SH-SY5Y (cell line): ENCODE measurements around the gene UBE2D2.

Experiments used
- GATA2 ChIP-seq: IDR thresholded peaks from 2 replicates; pipeline ENCODE4 v1.6.1; 2011; ENCODE audit warnings: mild to moderate bottlenecking, low read depth, low read length
- GATA3 ChIP-seq: IDR thresholded peaks from 2 replicates; pipeline ENCODE4 v1.6.1; 2011; ENCODE audit warnings: low read depth, mild to moderate bottlenecking, low read length, moderate library complexity

The UBE2D2 gene

DNA sequence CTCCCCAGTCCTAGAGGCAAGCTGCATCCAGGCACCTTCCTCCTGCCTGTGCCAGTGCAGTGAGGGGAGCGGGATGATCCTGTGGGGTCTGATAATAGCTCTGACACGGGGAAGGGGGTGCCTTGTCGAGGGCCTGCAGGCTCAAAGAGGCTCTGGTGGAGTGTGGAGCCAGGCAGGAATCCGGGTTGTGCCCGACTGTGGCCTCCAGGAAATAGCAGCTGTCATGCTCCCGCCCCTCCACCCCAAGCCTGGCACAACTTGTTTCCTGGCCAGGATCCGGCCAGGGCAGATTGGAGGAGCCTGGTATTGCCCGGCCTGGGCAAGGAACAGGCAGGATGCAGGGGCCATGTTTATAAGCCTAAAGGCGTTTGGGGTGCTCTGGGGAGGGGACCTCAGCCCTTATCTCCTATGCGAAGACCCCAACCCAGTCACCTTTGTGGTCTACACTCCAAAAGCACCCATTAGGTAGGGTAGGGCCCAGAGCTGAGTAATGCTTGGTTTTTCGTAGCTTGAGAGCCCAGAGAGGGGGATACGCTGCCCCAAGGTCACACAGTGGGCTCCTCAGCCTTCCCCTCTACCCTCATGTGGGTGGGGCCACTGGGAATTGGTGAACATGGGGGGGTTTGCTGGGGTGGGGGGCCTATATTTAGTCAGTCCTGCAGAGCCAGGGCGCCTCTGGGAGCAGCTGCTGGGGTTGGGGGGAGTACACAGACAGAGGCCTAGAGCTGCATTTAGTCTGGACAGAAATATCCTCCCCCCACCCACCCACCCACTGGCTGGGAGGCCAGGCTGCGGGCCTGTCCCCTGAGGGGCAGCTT lies 99.2 kb downstream of the UBE2D2 start:
- TF ChIP-seq GATA3 (no peak), GATA2 (no peak; the same call in none of the 2 replicates)

DNA sequence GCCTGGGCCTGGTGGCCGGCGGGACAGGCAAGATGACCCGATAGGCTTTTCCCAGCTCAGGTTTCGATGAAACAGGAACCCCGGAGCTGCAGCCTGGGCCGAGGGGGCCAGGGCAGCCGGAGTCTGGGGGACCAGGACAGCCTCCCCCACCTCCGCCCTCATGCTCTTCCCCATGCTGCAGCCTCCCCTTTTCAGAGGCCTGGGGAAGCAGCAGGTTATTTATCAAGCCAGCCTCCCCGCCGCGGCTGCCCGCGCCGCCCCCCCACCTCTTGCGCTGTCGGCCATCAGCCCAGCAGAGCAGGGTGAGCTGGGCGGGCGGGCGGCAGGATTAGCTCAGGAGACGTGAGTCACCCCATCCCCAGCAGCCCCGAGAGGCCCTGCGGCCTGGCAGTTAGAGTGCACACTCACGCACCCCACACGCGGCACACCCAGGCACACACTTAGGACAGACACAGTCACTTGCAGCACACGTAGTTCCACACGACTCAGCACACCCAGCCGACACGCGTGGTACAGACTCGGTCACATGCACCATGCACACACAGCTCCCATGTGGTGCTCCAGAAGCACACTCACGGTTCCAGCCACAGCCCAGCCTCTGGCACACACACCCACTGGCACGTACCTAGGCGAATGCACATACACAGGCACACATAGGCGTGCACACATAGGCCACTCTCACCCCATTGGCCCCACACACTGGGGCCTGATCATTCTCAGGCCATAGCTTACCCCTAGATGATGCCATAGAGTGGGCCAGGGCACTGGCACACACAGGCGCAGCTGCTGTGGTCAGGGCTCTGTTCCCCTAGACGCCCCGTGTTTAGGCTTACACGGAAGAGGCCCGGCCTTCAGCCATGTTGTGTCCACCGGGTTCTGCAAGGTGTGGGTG lies 100.0 kb downstream of the UBE2D2 start:
- TF ChIP-seq GATA3 (no peak), GATA2 (peak; percentile 84)

DNA sequence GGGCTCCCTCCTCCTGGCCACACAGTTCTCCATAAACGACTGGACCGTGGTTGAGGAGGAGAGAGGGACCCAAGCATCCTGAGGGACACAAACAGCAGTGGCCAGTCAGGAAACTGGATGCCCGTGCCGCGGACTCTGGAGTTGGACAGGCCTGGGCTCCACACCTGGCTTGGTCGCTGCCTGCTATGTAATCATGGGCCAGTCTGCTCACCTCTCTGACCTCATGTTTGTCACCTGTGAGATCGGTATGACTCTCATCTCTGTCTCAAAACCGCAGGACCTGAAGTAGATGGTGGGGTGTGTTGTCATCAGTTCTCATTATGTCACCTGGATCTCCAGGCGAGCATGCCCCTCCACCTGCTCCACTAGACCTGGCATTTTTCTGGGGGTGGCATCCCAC lies 101.5 kb downstream of the UBE2D2 start:
- no peak for TF ChIP-seq GATA2
- no peak for TF ChIP-seq GATA3

DNA sequence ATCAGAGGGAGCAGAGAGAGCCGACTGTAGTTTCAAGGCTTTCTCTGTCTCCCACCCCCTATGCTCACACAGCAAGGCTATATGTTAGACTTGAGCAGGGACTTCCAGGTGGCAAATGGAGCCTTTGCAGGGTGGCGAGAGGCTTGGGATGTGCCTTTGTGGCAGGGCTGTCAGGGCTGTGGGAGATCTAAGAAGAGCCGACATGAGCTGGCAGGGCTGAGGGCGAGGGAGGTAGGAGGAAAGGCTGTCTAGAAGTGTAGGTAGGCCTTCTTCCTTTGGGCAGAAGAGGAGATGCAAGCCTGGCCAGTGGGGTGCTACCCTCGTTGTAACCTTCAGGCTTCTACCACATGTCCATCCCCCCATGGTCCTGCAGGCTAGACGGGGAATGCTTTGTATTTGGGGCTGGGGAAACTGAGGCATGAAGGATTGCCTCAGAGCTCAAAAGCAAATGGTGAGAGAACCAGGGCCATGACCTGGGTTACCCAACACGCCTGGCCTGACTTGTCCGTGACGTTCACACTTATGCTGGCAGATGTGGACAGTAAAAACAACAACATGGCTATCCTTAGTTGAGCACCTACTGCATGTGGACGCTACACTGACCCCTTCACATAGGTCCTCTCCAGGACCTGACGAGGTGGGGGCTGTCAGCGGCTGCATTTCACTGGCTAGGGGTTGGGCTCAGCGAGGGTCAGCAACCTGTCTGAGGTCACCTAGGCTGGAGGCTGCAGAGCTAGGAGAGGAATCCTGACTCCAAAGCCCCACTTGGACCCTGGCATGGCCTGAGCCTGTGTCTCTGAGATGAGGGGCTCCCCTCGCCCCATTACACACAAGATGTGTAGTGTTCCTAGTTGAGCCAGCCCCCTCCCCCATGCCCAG lies 102.3 kb downstream of the UBE2D2 start:
- TF ChIP-seq GATA3, result no peak
- TF ChIP-seq GATA2, result no peak

DNA sequence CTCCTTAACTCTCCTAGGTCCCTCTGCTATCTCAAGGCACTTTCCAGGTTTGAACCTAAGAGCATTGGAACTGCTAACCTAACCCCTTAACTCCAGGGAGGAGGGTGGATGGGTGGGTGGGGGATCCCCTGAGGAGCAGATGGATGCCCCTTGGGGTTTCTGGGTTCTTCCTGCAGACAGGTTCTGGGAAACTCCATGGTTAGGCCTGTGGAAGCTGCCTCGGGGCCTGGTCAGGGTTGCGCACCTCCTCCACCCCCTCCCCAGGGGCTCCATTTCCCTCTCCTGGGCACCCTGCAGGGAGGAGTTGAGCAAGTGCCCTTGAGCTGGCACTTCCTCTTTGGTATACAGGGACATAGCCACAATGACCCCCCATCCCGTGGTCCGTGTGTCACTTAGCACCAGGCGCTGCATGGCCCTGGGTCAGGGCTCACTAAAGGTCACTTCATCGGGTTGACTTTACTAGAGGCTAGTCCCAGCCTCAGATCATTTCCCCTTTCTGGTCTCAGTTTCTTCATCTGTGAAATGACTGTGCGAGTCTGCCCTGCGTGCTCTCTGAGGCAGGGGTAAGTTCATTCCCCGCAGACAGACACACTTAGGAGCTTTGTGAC lies 103.1 kb downstream of the UBE2D2 start:
- TF ChIP-seq GATA3, result no peak
- TF ChIP-seq GATA2, result no peak

DNA sequence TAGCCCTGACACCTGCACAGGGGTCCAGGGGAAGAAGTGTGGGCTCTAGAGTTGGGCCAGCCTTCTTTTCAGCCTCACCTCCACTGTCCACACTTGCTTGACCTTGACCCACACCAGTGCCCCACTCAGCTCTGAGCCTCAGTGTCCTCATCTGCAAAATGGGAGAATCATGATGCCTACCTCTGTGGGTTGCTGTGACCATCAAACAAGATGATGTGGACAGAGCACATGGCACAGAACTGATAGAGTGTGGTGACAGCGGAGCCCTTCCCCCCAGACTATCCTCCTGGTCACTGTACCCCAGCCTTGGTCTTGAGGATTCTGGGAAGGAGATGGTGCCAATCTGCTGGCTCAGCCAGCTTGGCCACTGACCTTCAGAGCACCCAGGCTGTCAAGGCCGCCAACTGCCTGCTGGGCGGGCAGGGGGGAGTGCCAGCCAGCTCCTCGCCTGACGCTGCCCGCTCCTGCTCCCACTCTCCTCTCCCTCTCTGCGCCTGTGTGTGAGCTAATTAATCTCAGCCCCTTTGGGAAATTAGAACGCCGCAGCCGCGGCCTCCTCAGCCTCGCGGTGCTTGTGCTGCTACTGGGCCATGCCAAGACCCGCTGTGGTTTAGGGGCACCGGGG lies 103.7 kb downstream of the UBE2D2 start:
- TF ChIP-seq GATA3 (no peak), GATA2 (0 out of 2 replicates have a peak, but pooled peaks have one; percentile 10)

DNA sequence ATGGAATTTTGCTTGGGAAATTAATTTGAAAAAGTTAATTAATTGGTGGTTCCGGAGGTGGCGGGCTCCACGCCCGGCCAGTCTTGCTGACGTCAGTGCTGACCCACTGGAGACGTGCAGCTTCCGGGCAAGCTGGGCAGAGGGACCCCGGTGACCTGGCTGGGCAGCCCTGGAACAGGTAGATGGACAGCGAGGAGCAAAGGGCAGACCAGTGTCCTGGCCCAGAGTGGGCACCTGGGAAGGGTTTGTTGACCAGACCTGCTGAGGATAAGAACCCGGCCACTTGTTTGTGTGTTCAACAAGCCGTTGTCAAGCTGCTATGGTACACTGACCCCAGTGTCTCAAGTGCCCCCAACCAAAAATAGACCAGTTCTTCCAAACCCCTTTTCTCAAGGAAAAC lies 104.5 kb downstream of the UBE2D2 start:
- TF ChIP-seq GATA2 (no peak), GATA3 (no peak)

DNA sequence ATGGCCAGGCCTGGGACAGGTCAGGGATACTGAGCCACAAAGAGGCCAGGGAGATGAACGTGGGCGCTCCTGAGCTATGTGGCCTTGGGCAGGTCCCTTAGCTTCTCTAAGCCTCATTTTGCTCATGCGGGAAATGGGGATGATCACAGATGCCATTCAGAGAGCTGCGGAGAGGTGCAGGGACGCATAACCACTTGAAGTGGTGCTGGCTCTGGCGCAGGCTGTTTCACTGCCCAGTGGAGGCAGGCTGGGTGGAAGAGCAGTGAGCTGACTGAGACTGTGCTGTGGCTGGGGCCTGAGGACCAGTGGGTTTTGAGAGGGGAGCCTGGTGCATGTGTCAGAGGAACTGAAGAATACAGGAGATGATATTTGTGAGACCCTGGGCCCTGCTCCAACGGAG lies 105.4 kb downstream of the UBE2D2 start:
- TF ChIP-seq GATA2 (no peak), GATA3 (no peak)

DNA sequence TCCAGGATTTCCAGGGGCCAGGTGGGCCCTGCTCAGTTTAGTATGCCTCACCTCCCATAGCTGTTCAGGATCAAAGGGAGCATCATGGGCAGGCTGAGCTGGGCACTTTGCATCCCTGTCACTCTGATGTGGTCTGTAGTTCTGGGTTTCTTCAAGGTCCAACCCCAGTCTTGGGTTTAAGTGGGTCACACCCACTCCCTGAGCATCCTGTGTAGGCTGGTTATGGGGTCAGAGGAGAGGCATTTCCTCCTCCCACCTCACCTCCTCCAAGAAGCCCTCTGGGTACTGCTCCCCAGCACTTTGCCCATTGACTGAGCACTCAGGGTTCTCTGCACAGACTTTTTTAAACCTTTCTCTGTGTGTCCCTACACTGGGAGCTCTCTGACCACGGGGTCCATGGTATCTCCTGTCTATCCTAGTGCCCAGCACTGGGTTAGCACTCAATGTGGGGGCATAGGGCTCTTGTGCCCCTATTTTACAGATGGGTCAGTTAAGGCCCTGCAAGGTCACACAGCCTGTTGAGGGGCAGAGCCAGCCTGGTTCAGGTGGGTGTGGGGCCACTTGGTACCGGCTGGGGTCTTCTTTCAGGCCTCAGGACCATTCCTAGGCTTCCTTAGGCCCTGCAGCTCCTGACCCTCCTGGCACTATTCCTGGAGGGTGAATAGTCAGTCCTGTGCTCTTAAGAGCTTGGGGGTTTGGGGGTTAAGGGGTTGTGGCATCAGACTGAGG lies 106.0 kb downstream of the UBE2D2 start:
- no peak for TF ChIP-seq GATA2
- no peak for TF ChIP-seq GATA3

DNA sequence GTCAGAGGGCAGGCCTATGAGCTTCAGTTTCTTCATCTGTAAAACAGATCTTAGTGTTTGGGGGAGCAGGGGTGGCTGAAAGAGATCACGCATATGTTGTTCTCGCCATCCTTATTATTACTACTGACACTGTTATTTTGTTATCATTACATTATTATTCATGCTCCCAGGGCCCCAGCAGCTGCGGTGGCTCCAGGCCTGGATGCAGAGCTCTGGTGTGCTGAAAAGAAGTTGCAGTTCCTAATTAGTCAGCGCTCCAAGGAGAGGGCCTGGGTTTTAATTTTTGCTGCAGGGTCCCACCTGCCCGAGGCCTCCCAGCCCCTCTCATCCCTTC lies 106.6 kb downstream of the UBE2D2 start:
- TF ChIP-seq GATA2 (no peak), GATA3 (no peak)

DNA sequence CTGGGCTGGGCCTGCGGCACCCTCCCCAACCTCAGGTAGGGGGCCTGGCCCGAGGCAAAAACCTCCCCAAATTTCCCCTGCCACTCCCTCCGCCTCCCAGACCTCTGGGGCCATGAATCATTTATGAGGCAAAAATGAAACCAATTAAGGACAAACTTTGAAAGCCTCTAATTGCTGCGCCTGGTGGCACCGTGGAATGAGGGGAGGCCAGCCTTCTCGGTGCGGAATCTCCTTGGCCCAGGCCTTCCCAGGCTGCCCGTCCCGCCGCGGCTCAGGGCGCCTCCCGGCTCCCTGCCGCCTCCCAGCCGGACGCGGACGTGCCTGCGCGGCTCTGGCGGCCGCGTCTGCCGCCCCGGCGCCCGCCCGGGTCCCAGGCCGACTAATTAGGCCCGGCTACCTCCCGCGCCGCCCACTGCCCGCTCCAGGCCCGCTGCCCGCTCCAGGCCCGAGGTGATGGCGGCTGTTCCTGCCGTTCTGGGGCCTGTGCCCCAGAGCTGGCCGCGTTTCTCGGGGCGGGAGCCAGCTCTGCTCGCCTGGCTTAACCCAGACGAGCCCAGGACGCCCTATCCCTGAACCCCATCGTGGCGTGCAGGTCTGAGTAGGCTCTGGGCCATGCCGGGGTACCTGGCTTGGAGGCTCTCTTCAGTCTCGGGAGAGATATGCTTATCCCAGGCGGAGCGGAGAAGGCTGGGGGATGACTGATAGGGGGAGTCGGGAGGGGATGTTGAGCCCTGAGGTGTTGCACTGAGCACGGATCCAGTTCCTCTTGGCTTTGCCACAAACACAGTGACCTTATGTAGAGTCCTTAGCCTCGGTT lies 107.1 kb downstream of the UBE2D2 start:
- TF ChIP-seq GATA3, result no peak
- TF ChIP-seq GATA2, result no peak
